Measurements from ENCODE around the gene ST6GAL1.

- TF ChIP-seq, protein P1, sequence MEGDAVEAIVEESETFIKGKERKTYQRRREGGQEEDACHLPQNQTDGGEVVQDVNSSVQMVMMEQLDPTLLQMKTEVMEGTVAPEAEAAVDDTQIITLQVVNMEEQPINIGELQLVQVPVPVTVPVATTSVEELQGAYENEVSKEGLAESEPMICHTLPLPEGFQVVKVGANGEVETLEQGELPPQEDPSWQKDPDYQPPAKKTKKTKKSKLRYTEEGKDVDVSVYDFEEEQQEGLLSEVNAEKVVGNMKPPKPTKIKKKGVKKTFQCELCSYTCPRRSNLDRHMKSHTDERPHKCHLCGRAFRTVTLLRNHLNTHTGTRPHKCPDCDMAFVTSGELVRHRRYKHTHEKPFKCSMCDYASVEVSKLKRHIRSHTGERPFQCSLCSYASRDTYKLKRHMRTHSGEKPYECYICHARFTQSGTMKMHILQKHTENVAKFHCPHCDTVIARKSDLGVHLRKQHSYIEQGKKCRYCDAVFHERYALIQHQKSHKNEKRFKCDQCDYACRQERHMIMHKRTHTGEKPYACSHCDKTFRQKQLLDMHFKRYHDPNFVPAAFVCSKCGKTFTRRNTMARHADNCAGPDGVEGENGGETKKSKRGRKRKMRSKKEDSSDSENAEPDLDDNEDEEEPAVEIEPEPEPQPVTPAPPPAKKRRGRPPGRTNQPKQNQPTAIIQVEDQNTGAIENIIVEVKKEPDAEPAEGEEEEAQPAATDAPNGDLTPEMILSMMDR (IDR thresholded peaks at IDR 0.05), result no peak
- no peak for TF ChIP-seq POLR2A (IDR thresholded peaks at IDR 0.05)
Observed at GRCh38 chr3:187019542-187020072, 89.3 kb downstream of the ST6GAL1 start.

All from uterus (tissue), 2 donors.